HCEC 1CT (cell line): ENCODE results near the gene COL24A1.
A peak's percentile ranks its signal among the peaks of the same experiment; 100 is the strongest.
"Not testable (repeated sequence)": the region's sequence is repeated elsewhere in the genome, so short reads cannot be mapped to it uniquely, and the experiment has no call there.

ENCODE experiments used
- DNase-seq: peaks from one replicate; pipeline ENCODE4 v3.0.0-alpha.2; 2017

COL24A1 gene

GRCh38 chr1:85867189-85867588 is 289.4 kb downstream of the COL24A1 start:
- no peak for DNase-seq

DNA sequence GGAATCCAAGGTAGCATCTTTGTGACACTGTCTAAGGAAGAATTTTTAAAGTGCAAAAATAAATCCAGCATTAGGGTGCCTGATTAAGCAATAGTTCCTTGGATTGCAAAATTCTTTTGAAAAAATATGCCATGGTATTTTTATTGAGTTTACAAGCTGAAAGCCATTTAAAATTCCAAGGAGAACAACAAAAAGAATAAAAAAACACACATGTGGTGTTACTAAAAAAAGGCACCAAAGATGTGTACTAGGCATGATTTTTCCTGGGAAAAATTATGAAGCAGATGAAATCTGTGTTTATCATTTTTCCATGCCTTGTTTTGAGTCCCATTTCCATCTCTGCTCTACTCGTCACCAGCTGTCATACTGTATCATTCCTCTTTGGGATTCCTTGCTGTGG is 291.4 kb downstream of the COL24A1 start:
- peak; percentile 17 for DNase-seq

DNA sequence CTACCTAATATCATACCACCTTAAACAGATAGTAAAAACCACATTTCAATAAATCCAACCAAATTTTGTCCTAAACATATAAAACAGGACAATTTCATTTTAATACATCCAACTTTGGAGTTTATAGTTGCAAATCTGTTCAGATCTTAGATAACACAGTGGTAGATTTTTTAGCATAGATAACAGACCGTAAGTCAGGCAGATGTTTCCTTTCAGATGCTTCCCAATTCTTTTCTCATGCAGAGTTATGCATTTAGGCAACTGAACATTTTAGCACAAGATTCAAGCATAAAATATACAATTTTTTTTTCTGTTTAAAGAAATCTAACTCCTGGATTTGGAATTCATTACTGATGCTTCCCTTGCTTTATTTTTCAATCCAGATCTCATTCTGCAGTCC is 291.8 kb downstream of the COL24A1 start:
- DNase-seq = no peak

- not testable (repeated sequence) for DNase-seq
Measured at GRCh38 chr1:85863639-85864038, 292.9 kb downstream of the COL24A1 start.

GRCh38 chr1:85862456-85862855 is 294.1 kb downstream of the COL24A1 start:
- DNase-seq = peak; percentile 68

DNA sequence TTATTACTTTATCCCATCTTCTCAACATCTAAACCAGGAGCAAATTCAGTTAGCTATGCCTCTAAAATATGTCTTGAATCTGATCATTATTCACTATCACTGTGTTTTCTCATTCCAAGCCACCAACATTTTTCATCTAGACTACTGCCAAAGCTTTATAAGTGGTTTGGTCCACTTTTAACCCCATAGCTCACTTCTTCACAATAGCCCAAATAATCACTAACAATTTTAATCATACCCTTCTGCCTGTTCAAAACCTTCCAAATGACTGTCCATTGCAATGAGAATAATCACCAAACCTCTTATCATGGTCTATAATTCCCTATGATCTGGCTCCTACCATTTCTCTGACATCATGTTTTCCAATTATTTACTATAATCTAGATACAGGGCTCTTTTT is 298.6 kb downstream of the COL24A1 start:
- DNase-seq = no peak

DNA sequence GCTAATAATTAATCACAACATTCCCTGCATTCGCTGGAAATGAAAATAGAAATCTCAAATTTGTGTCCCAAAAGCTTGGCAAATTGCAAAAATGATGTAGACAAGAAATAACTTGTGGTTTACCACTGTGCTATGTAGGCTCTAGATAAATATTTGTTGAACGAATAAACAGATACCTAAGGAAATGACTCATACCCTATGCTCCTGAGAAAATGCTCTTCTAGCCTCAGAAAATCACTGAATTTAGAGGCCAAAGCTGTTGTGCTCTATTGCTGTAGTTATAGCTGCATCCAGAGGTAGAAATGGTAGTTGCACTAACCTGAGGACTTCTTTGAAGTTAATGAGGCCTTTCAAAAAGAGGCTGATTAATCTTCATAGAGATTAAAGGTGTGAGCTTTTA is 306.3 kb downstream of the COL24A1 start:
- DNase-seq = peak; percentile 97

DNA sequence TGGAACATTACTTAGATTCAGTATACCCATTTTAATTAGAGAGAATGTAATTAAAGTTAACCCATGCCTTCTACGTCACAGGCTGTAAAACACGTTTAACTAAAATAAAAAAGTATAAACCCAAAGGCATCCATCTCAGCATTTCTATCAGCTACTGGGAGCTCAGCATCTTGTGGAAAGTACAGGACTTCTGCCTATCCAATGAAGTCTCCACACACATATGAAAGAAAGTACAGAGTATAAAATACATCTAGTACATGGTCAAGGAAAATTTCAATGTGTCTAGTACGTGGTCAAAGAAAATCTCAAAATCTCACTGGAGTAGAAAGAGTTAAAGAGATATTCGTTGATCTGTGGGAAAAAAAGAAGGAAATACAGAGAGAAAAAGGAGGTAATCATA is 306.9 kb downstream of the COL24A1 start:
- DNase-seq = no peak

DNA sequence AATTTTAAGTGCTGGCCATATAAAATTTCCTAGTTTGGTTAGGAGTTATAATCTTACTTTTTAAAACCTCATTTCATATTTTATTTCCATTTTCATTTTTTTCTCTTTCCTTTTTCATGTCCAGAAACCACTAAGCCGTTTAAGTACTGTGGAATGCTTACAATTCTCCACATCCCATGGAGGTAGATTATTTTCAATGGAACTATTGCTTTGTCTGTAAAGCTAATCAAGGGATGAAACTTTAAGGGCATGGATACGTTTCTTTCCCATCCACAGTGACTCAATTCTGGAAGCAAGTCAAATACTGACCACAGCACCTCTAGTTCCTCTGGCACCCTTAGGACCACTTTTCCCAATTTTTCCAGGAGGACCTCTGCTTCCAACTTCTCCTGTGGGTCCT is 309.2 kb downstream of the COL24A1 start:
- peak; percentile 1 for DNase-seq

DNA sequence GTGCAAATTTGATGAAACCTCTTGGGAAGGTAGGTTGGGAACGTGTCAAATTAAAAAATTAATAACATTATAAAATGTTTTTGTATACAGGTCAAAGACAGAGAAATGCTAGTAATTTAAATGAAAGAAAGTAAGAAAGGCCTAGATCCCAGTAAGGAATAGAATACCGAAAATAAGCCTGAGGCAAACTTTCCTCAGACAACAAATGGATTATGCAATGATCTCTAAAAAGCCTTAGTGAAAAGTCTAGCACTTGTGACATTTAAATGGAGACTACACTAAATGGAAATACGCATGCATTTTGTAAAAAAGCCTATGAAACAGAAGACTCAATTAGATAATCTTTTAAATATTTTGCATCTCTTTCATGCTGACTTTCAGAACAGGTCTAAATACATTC is 309.9 kb downstream of the COL24A1 start:
- no peak for DNase-seq

GRCh38 chr1:85839459-85839858 is 317.1 kb downstream of the COL24A1 start:
- no peak for DNase-seq

DNA sequence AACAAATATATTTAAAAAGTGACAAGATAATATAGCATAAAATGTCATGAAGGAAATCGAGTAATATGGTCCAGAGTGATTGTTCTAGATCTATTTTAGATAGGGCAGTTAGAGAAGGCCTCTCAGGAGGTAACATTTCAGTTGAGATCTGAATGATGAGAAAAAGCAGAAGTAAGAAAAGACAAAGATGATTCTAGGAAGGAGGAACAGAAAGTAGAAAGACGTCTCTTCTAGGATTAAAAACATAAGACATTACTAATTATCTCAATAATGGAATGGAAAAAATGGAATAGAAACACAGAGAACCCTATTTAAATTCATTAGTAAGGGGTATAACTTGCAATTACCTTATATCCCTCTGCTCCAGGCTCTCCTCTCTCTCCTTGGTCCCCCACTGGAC is 318.3 kb downstream of the COL24A1 start:
- DNase-seq = no peak

DNA sequence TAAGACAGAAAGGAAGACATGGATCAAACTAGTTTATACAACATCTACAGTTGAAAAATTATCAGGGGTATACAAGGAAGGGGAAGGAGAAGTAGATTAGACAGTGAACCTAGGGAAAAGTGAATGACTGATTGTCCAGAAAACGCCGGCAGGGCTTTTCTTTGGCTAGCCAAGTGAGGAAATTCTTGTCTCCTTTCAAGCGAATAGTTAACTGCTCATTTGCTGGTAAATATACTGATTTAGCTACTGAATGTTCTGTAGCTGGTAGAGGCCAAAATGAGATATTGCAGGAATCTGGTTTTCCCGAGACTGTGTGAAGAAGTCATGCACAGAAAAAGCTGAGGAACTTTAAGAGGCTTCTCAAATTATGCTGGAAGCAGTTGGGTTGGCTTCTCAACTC is 319.8 kb downstream of the COL24A1 start:
- DNase-seq = no peak

GRCh38 chr1:85833165-85833564 is 323.4 kb downstream of the COL24A1 start:
- DNase-seq = not testable (repeated sequence)

GRCh38 chr1:85830837-85831236 is 325.7 kb downstream of the COL24A1 start:
- no peak for DNase-seq

GRCh38 chr1:85824066-85824840 is 332.3 kb downstream of the COL24A1 start:
- DNase-seq = no peak

- no peak for DNase-seq
Measured at GRCh38 chr1:85822696-85823095, 333.9 kb downstream of the COL24A1 start.

GRCh38 chr1:85818371-85818770 is 338.2 kb downstream of the COL24A1 start:
- DNase-seq = peak; percentile 59

- no peak for DNase-seq
Measured at GRCh38 chr1:85816606-85817005, 340.0 kb downstream of the COL24A1 start.

DNA sequence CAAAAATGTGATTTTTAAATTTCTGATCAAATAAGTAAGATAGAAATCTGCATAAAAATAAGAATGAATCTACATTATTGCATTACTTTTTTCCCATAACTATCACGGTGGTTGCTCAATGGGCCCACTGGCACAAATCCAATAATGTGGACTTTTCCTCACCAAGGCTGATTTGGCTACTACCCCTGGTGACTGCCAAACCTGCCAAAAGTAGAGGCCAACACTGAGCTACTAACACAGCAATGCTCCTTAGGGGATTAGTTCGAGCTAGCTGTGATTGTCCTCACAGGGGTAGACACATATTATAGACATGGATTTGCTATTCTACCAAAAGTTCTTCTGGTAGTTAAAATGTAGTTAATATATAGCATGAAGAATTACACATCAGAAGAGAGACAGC is 340.7 kb downstream of the COL24A1 start:
- DNase-seq = no peak

DNA sequence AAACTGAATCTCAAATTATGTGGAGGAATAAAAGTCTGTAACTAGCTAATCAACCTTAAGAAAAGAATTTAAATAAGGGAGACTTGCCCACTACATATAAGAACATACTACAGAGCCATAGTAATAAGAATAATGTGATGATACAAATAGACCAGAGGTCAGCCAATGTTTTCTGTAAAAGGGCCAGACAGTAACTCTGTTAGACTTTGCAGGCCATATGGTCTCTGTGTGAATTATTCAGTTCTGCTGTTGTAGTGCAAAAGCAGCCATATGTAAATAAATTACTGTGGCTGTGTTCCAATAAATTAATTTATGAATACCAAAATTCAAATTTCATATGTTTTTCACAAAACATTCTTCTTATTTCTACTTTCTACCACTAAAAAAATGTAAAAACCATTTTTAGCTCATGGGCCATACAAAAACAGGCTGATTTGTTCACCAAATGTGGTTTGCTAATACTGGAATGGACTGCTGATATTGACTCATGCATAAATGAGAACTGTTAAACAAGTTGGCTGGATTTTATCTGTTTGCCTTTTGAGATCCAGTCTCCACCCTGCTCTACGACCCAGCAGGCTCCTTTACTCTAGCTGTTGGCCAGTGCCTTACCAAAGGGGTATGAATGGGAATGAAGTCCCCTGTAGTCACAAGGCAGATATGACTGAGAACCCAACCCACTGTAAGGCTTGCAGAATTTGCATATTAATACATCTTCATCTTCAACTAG is 350.2 kb downstream of the COL24A1 start:
- no peak for DNase-seq

- peak; percentile 77 for DNase-seq
Measured at GRCh38 chr1:85801520-85801919, 355.1 kb downstream of the COL24A1 start.

GRCh38 chr1:85799737-85800136 is 356.8 kb downstream of the COL24A1 start:
- no peak for DNase-seq

DNA sequence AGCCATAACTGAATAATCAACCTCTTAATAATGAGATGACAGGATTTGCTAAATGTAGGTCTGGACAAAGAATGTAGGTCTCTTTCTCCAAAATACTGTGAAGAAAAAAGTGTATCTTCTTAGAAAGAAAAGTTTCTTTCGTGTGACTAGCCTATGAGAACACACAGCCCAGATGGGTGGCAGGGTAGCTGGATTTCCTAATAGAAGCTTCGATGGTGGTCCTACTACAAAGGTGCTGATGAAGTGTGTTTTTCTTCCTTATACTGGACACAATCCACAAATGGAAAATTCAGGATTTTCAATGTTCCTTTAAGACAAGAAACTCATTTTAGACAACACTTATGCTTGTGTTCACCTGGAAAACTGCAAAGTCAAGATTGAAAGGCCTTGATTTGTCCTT is 358.2 kb downstream of the COL24A1 start:
- no peak for DNase-seq

DNA sequence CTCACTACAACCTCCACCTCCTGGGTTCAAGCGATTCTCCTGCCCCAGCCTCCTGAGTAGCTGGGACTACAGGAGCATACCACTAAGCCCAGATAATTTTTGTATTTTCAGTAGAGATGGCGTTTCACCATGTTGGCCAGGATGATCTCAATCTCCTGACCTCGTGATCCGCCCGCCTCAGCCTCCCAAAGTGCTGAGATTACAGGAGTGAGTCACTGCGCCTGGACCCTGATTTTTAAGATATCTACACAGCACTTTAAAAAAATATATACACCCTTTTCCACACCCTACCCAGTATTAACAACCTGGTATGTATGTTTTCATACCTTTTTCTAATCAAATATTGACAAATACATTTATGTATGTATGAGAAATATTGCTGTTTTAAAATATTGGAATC is 379.6 kb downstream of the COL24A1 start:
- DNase-seq = not testable (repeated sequence)
